HG03097 (cell line): ENCODE data around the gene DAZ3.
"Not testable (repeated sequence)": the region's sequence is repeated elsewhere in the genome, so short reads cannot be mapped to it uniquely, and the experiment has no call there.

Experiments
- ATAC-seq: cut with Tn5 transposase; IDR thresholded peaks from one replicate; pipeline ENCODE4 v1.9.1; 2021; ENCODE audit not compliant: unreplicated experiment, low FRiP score

DAZ3 gene, protein sequence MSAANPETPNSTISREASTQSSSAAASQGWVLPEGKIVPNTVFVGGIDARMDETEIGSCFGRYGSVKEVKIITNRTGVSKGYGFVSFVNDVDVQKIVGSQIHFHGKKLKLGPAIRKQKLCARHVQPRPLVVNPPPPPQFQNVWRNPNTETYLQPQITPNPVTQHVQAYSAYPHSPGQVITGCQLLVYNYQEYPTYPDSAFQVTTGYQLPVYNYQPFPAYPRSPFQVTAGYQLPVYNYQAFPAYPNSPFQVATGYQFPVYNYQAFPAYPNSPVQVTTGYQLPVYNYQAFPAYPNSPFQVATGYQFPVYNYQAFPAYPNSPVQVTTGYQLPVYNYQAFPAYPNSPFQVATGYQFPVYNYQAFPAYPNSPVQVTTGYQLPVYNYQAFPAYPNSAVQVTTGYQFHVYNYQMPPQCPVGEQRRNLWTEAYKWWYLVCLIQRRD

DNA sequence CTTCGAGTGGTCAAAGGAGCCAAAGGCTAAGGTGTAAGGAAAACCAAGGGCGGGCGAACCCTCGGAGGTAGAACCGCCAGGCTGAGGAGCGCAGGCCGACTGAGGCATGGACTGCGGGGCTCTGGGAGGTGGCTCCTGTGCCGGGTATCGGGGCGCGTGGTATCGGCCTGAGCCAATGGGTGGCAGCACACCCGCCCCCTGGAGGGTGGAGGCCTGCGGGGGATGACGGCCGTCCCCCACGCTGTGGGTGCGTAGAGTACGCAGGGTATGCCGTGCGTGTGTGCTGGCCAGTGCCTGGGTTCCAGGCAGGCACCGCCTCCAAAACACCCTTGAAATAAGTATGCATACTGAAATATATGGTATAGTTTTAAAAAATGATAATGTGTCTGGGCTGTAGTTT, at the start of gene DAZ3:
DAZ3 (minus strand) TSS at position 101 of the 400 bp plus-strand sequence. CDS start 208 bp downstream, outside the sequence.
- ATAC-seq, result not testable (repeated sequence)

DNA sequence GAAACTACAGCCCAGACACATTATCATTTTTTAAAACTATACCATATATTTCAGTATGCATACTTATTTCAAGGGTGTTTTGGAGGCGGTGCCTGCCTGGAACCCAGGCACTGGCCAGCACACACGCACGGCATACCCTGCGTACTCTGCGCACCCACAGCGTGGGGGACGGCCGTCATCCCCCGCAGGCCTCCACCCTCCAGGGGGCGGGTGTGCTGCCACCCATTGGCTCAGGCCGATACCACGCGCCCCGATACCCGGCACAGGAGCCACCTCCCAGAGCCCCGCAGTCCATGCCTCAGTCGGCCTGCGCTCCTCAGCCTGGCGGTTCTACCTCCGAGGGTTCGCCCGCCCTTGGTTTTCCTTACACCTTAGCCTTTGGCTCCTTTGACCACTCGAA, 20.4 kb upstream of the DAZ3 start, which contains the start of gene DAZ4:
DAZ4 (plus strand) TSS at position 301 of the 400 bp plus-strand sequence. CDS start 208 bp downstream, outside the sequence.
- not testable (repeated sequence) for ATAC-seq

DNA sequence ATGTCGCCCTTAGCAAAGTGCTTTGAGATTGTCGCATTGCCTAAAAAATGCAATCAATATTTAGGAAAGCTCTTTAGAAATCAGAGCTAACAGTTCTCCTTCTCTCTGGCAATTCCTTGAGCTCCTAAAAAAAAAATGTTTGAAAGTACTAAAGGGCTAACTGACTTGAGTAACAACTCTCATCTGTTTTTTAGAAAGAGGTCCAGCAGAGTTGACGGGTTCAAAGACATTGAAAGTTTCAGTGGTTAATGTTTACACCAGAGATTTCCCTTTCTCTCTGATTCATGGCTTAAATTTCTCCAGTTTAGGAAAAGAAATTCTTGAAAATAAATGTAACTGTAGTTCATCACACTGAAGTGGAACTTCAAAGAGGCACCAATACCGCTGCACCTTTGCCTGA, 11.9 kb upstream of the DAZ3 start:
- ATAC-seq, result not testable (repeated sequence)

DNA sequence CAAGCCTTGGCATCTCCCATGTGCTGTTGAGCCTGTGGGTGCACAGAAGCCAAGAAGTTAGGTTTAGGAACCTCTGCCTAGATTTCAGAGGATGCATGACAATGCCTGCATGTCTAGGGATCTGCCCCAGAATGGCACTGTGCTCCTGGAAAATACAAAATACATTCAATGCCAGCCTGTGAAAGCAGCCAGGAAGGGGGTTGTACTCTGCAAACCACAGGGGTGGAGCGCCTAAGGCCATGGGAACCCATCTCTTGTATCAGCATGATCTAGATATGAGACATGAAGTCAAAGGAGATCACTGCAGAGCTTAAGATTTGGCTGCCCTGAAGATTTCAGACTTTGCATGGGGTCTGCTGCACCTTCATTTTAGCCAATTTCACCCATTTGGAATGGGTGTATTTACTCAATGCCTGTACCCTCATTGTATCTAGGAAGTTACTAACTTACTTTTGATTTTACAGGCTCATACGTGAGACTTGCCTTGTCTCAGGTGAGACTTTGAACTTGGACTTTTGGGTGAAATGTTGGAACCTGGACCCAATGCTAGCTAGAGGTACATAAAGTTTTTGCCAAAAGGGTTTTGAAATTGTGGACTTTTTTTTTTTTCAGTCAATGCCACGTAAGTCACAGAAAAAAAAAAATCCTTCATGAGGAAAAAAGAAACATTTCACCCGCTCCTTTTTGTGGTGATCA, 11.1 kb upstream of the DAZ3 start:
- not testable (repeated sequence) for ATAC-seq

DNA sequence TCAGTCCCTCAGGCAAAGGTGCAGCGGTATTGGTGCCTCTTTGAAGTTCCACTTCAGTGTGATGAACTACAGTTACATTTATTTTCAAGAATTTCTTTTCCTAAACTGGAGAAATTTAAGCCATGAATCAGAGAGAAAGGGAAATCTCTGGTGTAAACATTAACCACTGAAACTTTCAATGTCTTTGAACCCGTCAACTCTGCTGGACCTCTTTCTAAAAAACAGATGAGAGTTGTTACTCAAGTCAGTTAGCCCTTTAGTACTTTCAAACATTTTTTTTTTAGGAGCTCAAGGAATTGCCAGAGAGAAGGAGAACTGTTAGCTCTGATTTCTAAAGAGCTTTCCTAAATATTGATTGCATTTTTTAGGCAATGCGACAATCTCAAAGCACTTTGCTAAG, 8.6 kb upstream of the DAZ3 start:
- ATAC-seq, result not testable (repeated sequence)
